ENCODE data around the gene L2HGDH. TPM values are rescaled to one million over a fixed set of nuclear protein-coding genes. Genes with fewer than 3 reads are reported as not detected.

The L2HGDH gene
- total and polyA plus RNA-seq, 9 of the 15 experiments (the other 6 are each of a cell fraction or from before 2014, with no cell fraction given), result 1.7 to 16.1 (median 10.5) TPM

DNA sequence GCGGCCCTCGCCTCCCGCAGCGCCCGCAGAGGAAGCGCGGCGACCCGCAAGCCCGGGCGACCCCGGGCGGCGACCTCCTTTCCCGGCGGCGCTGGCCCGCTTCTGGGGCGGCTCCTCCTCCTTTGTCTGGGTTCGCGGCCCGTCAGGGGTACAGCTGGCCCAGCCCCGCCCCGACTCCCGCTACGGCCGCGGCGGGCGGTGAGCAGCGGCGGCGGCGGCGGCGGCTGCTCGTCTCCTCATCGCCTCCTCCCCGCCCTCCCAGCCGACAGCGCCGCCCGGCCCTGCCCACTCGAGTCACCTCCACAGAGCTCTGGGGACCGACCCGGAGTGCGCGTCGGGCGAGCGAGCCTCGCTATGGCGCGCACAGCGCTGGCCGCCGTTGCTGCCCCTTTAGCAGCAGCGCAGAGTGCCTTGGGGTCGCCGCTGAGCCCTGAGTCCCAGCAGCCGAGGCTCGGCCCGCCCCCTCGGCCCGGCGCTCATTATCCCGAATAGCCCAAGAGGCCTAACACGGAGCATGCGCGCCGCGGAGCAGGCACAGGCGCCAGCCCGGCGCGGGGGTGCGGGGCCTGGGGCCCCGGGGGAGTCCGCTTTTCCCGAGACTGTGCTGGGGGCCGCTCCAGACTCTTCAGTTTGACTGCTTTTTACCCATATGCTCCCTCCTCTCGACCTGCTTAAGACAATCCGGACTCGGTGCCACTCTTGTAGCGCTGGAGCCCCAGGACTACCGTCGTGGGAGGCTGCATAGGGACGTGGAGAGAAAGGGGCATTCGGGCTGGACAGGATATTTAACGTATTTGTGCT, 80.4 kb downstream of the L2HGDH start, which contains the start of gene SOS2 (continued):
- TF ChIP-seq U2AF2 (optimal IDR thresholded peaks at IDR 0.05; ENCODE audit: low read depth, low read length) (no peak), SMARCE1 (IDR thresholded peaks at IDR 0.05) (no peak), RUNX1 (IDR thresholded peaks at IDR 0.05; ENCODE audit: low read depth) (no peak), HMGN3 (IDR thresholded peaks at IDR 0.05; ENCODE audit: borderline replicate concordance, extremely low read depth, insufficient read length, low read depth, low read length) (peak; percentile 54), CEBPB (tag; IDR thresholded peaks at IDR 0.05) (no peak), TAF7 (tag; IDR thresholded peaks at IDR 0.05) (0 out of 2 replicates have a peak, but pooled peaks have one; percentile 12), MEIS2 (IDR thresholded peaks at IDR 0.05; ENCODE audit: partially characterized antibody) (no peak), TGIF2 (CRISPR knock-in tag; IDR thresholded peaks at IDR 0.05) (no peak), MBD2 (IDR thresholded peaks at IDR 0.05; ENCODE audit: borderline replicate concordance, low read depth) (no peak), PCBP2 (IDR thresholded peaks at IDR 0.05; ENCODE audit: low read depth, low read length, poor library complexity, severe bottlenecking) (no peak), HMBOX1 (IDR thresholded peaks at IDR 0.05) (no peak), ZBTB17 (CRISPR knock-in tag; IDR thresholded peaks at IDR 0.05) (no peak), ZNF507 (tag; conservative IDR thresholded peaks at IDR 0.05) (no peak), CHAMP1 (IDR thresholded peaks at IDR 0.05) (no peak), RBM39 (optimal IDR thresholded peaks at IDR 0.05; ENCODE audit: low read depth, low read length) (no peak), NCOR1 (IDR thresholded peaks at IDR 0.05) (no peak), TOE1 (IDR thresholded peaks at IDR 0.05; ENCODE audit: borderline replicate concordance) (no peak), TOE1 (CRISPR knock-in tag; IDR thresholded peaks at IDR 0.05; ENCODE audit: borderline replicate concordance, low read depth) (no peak), EHMT2 (IDR thresholded peaks at IDR 0.05) (no peak), ARHGAP35 (IDR thresholded peaks at IDR 0.05; ENCODE audit: partially characterized antibody) (no peak), HNRNPUL1 (IDR thresholded peaks at IDR 0.05; ENCODE audit: low read length) (no peak), ZNF24 (IDR thresholded peaks at IDR 0.05) (0 out of 2 replicates have a peak, but pooled peaks have one; percentile 9)
- TF ChIP-seq, protein P1, sequence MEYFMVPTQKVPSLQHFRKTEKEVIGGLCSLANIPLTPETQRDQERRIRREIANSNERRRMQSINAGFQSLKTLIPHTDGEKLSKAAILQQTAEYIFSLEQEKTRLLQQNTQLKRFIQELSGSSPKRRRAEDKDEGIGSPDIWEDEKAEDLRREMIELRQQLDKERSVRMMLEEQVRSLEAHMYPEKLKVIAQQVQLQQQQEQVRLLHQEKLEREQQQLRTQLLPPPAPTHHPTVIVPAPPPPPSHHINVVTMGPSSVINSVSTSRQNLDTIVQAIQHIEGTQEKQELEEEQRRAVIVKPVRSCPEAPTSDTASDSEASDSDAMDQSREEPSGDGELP (CRISPR knock-in tag; IDR thresholded peaks at IDR 0.05; ENCODE audit: borderline replicate concordance), result peak; percentile 80
